A673 (cell line): ENCODE measurements around the gene SEC63.

ENCODE experiments used
- CTCF ChIP-seq: fragments of 300-800, 200-600 bp; sonication (generic); conservative IDR thresholded peaks from 2 replicates; pipeline ENCODE4 v1.5.1; 2017; ENCODE audit warnings: low read depth, mild to moderate bottlenecking, antibody characterized with exemption, low read length, moderate library complexity, mixed read lengths
- EZH2 ChIP-seq: fragments of 200-600 bp; sonication (generic); IDR thresholded peaks from 2 replicates; pipeline ENCODE4 v1.6.1; 2017; ENCODE audit warnings: borderline replicate concordance, low read depth, mild to moderate bottlenecking, mixed read lengths, antibody characterized with exemption, low read length; ENCODE audit not compliant: poor library complexity, severe bottlenecking

GRCh38 chr6:107941199-107941598 is 16.8 kb downstream of the SEC63 start:
- no peak for TF ChIP-seq CTCF
- no peak for TF ChIP-seq EZH2
